K562 (cell line): ENCODE results near the gene ACP4. TPM values are rescaled to one million over a fixed set of nuclear protein-coding genes. Genes with fewer than 3 reads are reported as not detected.

ENCODE experiments used
- GABPB1 ChIP-seq: sonication (generic); formaldehyde crosslinking; IDR thresholded peaks from 2 replicates; pipeline ENCODE4 v1.8.0; 2022; ENCODE audit warnings: mild to moderate bottlenecking, missing genetic modification reagents
- HSF4 ChIP-seq: fragments of 250-450 bp; sonication (Bioruptor Pico); IDR thresholded peaks from 2 replicates; pipeline ENCODE4 v2.1.2; 2022; ENCODE audit warnings: mild to moderate bottlenecking, moderate library complexity, borderline replicate concordance
- IFI16 ChIP-seq: fragments of 250-450 bp; sonication (Bioruptor Pico); IDR thresholded peaks from 2 replicates; pipeline ENCODE4 v2.1.2; 2022; ENCODE audit warnings: mild to moderate bottlenecking, inconsistent platforms
- RAD21 ChIP-seq, 2 experiments: fragments of 250-450 bp in 1 of 2; fragments of 450-650 bp in 1 of 2; sonication (Bioruptor Pico) in 1 of 2; formaldehyde crosslinking in 1 of 2; IDR thresholded peaks in 1 of 2; conservative IDR thresholded peaks in 1 of 2; 2 replicates each; pipeline versions ENCODE4 v1.4.0 to v1.8.0; 2020 to 2022; ENCODE audit warnings: mild to moderate bottlenecking in 2 of 2, moderate library complexity in 1 of 2
- polyA plus RNA-seq, 8 experiments: library from polyadenylated mRNA; depleted of rRNA in 4 of 8; stranded (reverse) in 5 of 8; unstranded in 3 of 8; fragments of >200 nt; fragmentation: Nextera tagmentation in 2 of 8; fragmentation: Illumina TruSeq in 1 of 8; extraction: Ambion mirVana in 2 of 8; extraction: Trizol in 1 of 8; gene quantifications; 2 replicates each; pipeline versions ENCODE4 v1.2.1 to v1.2.3, GENCODE V29; 2011 to 2014; ENCODE audit warnings: inconsistent platforms in 1 of 8, missing spikeins in 1 of 8
- total RNA-seq, 7 experiments: library from RNA; depleted of rRNA in 6 of 7; stranded (reverse); fragments of >200 nt in 6 of 7; fragmentation: Illumina TruSeq in 2 of 7; extraction: Trizol in 2 of 7; gene quantifications; 2 replicates each; pipeline versions ENCODE4 v1.2.1 to v1.2.3, GENCODE V29; 2011 to 2021; ENCODE audit warnings: low replicate concordance in 1 of 7
- TF ChIP-seq, protein P1 (sequence below), 2 experiments: fragments of 450-650 bp; formaldehyde crosslinking in 1 of 2; IDR thresholded peaks; 2 replicates each; pipeline versions ENCODE4 v1.4.0 to v1.6.1; 2014 to 2020; ENCODE audit warnings: mild to moderate bottlenecking in 2 of 2, borderline replicate concordance in 1 of 2, low read depth in 1 of 2
- TF ChIP-seq, protein P2 (sequence below): fragments of 450-650 bp; IDR thresholded peaks from 2 replicates; pipeline ENCODE4 v1.6.1; 2016
- TF ChIP-seq, protein P3 (sequence below): sonication (generic); formaldehyde crosslinking; IDR thresholded peaks from 2 replicates; pipeline ENCODE4 v1.8.0; 2022; ENCODE audit warnings: missing genetic modification reagents, mild to moderate bottlenecking, moderate library complexity, borderline replicate concordance
- TF ChIP-seq, protein P4 (sequence below): sonication (generic); formaldehyde crosslinking; IDR thresholded peaks from 2 replicates; pipeline ENCODE4 v1.9.0; 2022; ENCODE audit warnings: mild to moderate bottlenecking, missing genetic modification reagents
- TF ChIP-seq, protein P5 (sequence below): fragments of 450-650 bp; IDR thresholded peaks from 2 replicates; pipeline ENCODE4 v1.6.1; 2016; ENCODE audit warnings: low read depth, mild to moderate bottlenecking, moderate library complexity

Gene ACP4
- total and polyA plus RNA-seq, 9 of the 15 experiments (the other 6 are each of a cell fraction or from before 2014, with no cell fraction given): not detected

DNA sequence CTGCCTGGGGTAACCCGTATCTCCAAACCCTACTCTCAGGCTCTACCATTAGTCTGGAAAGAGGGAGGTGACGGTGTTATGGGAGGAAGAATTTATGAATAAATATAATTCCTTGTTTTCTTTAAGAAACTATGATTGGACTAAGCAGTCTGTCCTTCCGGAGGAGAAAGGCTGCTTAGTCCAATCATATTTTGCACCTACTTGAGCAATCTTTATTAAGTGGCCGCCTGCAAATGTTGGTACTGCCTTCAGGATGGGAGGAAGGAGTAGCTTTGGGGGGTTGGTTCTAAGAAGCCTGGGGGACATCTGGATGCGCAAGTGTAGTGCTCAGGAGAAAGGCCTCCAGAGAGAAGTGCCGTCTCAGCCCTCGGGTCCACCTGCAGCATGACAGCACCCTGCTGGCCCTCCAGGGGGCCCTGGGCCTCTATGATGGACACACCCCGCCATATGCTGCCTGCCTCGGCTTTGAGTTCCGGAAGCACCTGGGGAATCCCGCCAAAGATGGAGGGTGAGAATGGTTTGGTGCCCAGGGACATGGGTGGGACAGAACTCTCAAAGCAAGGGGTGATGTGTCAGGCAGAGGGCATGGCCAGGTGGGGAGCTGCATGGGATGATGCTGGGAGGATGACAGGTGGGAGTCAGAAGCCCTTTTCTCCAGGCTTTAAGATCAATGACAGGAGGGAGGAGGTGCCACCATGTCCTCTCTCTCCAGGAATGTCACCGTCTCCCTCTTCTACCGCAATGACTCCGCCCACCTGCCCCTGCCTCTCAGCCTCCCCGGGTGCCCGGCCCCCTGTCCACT is 4.1 kb downstream of the ACP4 start (continued):
- TF ChIP-seq, protein P1, sequence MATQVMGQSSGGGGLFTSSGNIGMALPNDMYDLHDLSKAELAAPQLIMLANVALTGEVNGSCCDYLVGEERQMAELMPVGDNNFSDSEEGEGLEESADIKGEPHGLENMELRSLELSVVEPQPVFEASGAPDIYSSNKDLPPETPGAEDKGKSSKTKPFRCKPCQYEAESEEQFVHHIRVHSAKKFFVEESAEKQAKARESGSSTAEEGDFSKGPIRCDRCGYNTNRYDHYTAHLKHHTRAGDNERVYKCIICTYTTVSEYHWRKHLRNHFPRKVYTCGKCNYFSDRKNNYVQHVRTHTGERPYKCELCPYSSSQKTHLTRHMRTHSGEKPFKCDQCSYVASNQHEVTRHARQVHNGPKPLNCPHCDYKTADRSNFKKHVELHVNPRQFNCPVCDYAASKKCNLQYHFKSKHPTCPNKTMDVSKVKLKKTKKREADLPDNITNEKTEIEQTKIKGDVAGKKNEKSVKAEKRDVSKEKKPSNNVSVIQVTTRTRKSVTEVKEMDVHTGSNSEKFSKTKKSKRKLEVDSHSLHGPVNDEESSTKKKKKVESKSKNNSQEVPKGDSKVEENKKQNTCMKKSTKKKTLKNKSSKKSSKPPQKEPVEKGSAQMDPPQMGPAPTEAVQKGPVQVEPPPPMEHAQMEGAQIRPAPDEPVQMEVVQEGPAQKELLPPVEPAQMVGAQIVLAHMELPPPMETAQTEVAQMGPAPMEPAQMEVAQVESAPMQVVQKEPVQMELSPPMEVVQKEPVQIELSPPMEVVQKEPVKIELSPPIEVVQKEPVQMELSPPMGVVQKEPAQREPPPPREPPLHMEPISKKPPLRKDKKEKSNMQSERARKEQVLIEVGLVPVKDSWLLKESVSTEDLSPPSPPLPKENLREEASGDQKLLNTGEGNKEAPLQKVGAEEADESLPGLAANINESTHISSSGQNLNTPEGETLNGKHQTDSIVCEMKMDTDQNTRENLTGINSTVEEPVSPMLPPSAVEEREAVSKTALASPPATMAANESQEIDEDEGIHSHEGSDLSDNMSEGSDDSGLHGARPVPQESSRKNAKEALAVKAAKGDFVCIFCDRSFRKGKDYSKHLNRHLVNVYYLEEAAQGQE (IDR thresholded peaks at IDR 0.05; ENCODE audit: borderline replicate concordance): peak; percentile 69; the same call in 1 of the 2 replicates
- TF ChIP-seq, protein P1 (CRISPR knock-in tag; IDR thresholded peaks at IDR 0.05; ENCODE audit: low read depth): peak; percentile 6; the same call in 1 of the 2 replicates
- peak; percentile 59 for TF ChIP-seq GABPB1 (CRISPR knock-in tag)
- TF ChIP-seq, protein P2, sequence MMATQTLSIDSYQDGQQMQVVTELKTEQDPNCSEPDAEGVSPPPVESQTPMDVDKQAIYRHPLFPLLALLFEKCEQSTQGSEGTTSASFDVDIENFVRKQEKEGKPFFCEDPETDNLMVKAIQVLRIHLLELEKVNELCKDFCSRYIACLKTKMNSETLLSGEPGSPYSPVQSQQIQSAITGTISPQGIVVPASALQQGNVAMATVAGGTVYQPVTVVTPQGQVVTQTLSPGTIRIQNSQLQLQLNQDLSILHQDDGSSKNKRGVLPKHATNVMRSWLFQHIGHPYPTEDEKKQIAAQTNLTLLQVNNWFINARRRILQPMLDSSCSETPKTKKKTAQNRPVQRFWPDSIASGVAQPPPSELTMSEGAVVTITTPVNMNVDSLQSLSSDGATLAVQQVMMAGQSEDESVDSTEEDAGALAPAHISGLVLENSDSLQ: peak; percentile 78
- TF ChIP-seq HSF4 (CRISPR knock-in tag): no peak
- TF ChIP-seq IFI16 (CRISPR knock-in tag): no peak
- TF ChIP-seq, protein P3, sequence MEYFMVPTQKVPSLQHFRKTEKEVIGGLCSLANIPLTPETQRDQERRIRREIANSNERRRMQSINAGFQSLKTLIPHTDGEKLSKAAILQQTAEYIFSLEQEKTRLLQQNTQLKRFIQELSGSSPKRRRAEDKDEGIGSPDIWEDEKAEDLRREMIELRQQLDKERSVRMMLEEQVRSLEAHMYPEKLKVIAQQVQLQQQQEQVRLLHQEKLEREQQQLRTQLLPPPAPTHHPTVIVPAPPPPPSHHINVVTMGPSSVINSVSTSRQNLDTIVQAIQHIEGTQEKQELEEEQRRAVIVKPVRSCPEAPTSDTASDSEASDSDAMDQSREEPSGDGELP: peak; percentile 50; the same call in 1 of the 2 replicates
- TF ChIP-seq RAD21 (CRISPR knock-in tag; conservative IDR thresholded peaks at IDR 0.05 in 1 of 2, IDR thresholded peaks at IDR 0.05 in 1 of 2): peak; percentile 53 to 79
- TF ChIP-seq, protein P4, sequence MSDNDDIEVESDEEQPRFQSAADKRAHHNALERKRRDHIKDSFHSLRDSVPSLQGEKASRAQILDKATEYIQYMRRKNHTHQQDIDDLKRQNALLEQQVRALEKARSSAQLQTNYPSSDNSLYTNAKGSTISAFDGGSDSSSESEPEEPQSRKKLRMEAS (CRISPR knock-in tag): peak; percentile 64
- TF ChIP-seq, protein P5, sequence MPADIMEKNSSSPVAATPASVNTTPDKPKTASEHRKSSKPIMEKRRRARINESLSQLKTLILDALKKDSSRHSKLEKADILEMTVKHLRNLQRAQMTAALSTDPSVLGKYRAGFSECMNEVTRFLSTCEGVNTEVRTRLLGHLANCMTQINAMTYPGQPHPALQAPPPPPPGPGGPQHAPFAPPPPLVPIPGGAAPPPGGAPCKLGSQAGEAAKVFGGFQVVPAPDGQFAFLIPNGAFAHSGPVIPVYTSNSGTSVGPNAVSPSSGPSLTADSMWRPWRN: no peak
